Naive B cell (primary cell): ENCODE results near the gene BTBD7. TPM values are rescaled to one million over a fixed set of nuclear protein-coding genes. Genes with fewer than 3 reads are reported as not detected.

ENCODE experiments used
- ATAC-seq, 2 donors: fragments of 150-1000 bp; cut with Tn5 transposase; 2 replicates each; pipeline ENCODE4 v1.10.0; 2021; ENCODE audit warnings: low read depth in 2 of 2, mild to moderate bottlenecking in 2 of 2, moderate library complexity in 2 of 2
- DNase-seq: peaks from one replicate; pipeline ENCODE4 v3.0.0; 2022
- H3K27ac Mint-ChIP-seq, 6 donors: one replicate each; pipeline ENCODE4 v1.8.0; 2020 to 2022; ENCODE audit warnings: mild to moderate bottlenecking in 6 of 6, mixed read lengths in 6 of 6, moderate library complexity in 5 of 6, inconsistent platforms in 2 of 6
- H3K27me3 Mint-ChIP-seq, 3 donors: one replicate each; pipeline ENCODE4 v1.8.0; 2021 to 2022; ENCODE audit warnings: mixed read lengths in 3 of 3, mild to moderate bottlenecking in 1 of 3
- H3K36me3 Mint-ChIP-seq, 2 donors: one replicate each; pipeline ENCODE4 v1.8.0; 2020 to 2022; ENCODE audit warnings: mixed read lengths in 2 of 2, inconsistent platforms in 1 of 2, mild to moderate bottlenecking in 1 of 2
- H3K4me1 Mint-ChIP-seq, 3 donors: one replicate each; pipeline ENCODE4 v1.8.0; 2020 to 2022; ENCODE audit warnings: mixed read lengths in 3 of 3, inconsistent platforms in 1 of 3, mild to moderate bottlenecking in 1 of 3, moderate library complexity in 1 of 3
- H3K4me3 Mint-ChIP-seq, 8 donors: one replicate each; pipeline ENCODE4 v1.8.0; 2020 to 2022; ENCODE audit warnings: mild to moderate bottlenecking in 8 of 8, mixed read lengths in 8 of 8, moderate library complexity in 8 of 8, inconsistent platforms in 2 of 8
- H3K9me3 Mint-ChIP-seq, 7 donors: one replicate each; pipeline ENCODE4 v1.8.0; 2020 to 2022; ENCODE audit warnings: mixed read lengths in 7 of 7, mild to moderate bottlenecking in 5 of 7, inconsistent platforms in 2 of 7, moderate library complexity in 1 of 7
- polyA plus RNA-seq, 6 donors: library from polyadenylated mRNA; unstranded; fragments of 300-500 nt; fragmentation: Illumina TruSeq; gene quantifications; one replicate each; pipeline ENCODE4 v1.2.3, GENCODE V29; 2021; ENCODE audit warnings: low read depth in 6 of 6

Gene BTBD7
- polyA plus RNA-seq, 6 donors from 2014 or later = 7.0 to 12.1 (median 9.6) TPM

DNA sequence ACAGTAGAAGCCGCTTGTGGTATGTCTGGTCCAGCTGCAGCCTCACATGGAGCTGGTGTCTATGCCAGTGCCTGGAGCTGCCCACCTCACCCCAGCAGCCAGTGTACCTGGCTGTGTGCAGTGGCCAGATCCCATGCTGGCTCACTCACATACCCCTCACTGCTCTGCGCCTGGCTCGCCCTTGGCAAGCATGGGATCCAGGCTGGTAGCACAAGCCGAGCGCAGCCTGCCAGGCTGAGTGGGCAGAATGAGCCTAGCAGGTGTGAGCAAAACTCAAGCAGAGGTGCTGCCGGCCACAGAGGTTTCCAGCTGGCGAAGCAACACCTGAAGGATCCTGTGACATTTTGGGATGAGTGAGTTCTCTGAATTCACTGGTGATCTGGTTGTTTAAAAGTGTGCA lies 5.0 kb upstream of the BTBD7 start:
- no peaks in the 10 kb centered on the region for H3K27me3 Mint-ChIP-seq
- H3K4me3 Mint-ChIP-seq = peak overlapping the region in 1 of 8 donors; percentile 46
- peaks cover 4 to 9% of the 10 kb centered on the region in 2 donors for H3K36me3 Mint-ChIP-seq
- H3K27ac Mint-ChIP-seq = no peak overlapping the region
- H3K4me1 Mint-ChIP-seq = peaks cover 9 to 16% (median 13%) of the 10 kb centered on the region in 3 donors
- no peak for DNase-seq
- no peak for ATAC-seq
- peaks cover 0 to 17% (median 12%) of the 10 kb centered on the region in 7 donors for H3K9me3 Mint-ChIP-seq

DNA sequence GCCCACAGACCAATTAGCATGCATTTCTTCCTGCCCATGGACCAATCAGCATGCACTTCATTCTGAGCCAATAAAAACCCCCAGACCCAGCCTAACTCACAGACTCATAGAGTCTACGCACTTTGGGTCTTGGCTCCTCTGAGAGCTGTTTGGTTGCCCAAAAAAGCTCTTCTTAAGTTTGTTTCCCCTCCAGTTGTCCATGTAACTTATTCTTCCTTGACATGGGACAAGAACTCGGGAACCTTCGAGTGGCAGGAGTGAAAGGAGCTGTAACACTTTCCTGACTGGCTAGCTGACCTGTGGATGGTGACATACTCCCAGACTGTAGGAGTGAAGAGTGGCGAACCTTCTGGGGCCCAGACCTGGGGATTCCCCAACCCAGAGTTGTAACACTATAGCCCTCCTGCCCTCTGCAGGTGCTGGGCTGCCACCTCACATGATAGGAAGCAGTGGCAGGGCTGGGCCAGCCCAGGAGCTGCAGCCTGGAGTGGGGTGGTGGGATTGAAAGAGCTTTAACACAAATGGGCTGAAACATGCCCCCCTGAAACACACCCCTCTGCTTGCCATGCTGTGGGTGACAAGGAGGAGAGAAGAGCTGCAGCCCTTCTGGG lies 4.4 kb upstream of the BTBD7 start:
- H3K27ac Mint-ChIP-seq = peak overlapping the region in 1 of 6 donors; percentile 61
- DNase-seq (no peak), ATAC-seq (no peak)
- peaks cover 9 to 16% (median 16%) of the 10 kb centered on the region in 3 donors for H3K4me1 Mint-ChIP-seq
- H3K4me3 Mint-ChIP-seq = peak overlapping the region in 1 of 8 donors; percentile 53
- peaks cover 2 to 4% of the 10 kb centered on the region in 2 donors for H3K36me3 Mint-ChIP-seq
- H3K9me3 Mint-ChIP-seq = peaks cover 0 to 10% (median 7%) of the 10 kb centered on the region in 7 donors
- no peaks in the 10 kb centered on the region for H3K27me3 Mint-ChIP-seq

DNA sequence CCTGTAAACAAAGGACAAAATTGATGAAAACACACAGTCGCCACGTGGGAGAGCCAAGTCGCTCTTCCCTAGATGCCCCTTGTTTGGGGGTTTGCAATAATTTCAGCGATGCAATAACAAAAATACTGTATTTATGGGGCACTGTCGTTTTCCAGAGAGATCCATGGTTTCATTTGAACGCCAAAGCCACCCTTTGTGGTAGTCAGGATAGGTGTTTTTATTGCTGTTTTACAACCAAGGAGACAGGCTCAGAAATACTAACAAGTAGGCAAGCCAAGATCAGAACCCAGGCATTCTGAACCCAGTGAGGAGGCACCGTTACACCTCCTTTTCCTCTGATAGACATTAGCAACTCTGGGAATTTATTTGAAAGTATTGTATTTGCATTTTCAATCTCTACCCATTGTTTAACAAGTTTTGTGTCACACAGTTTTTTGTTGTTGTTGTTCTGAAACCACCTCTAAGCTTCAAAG lies 831 bp upstream of the BTBD7 start:
- Mint-ChIP-seq H3K27ac (peak overlapping the region; percentile 94 to 98 (median 96)), H3K9me3 (peaks cover 0 to 3% (median 0%) of the 10 kb centered on the region in 7 donors), H3K27me3 (no peaks in the 10 kb centered on the region), H3K4me1 (peaks cover 39 to 46% (median 42%) of the 10 kb centered on the region in 3 donors), H3K36me3 (no peaks in the 10 kb centered on the region), H3K4me3 (peak overlapping the region; percentile 89 to 99 (median 94))
- no peak for ATAC-seq
- no peak for DNase-seq

DNA sequence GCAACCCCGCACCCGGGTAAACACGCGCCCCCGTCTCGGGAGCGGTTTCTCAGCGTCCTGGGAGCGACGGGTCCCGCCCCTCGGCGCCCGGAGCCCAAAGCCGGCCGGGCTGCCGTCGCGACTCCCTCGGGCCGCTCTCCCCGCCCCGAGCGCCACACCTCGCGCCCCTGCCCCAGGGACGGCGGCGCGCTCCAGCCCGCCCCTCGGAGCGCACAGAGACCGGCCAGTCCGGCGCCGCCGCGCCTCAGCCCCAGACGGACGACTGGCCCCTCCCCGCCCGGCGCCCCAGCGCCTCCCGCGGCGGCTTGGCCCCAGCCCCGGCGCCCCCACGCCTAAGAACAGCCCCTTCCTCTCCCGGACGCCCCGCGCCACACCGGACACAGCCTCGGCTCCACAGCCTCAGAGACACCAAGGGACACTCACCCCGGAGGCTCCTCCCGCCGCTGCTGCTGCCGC lies 411 bp downstream of the BTBD7 start:
- Mint-ChIP-seq H3K27ac (peak overlapping the region in 4 of 6 donors; percentile 94 to 99 (median 97)), H3K27me3 (no peaks in the 10 kb centered on the region), H3K9me3 (peaks cover 0 to 3% (median 0%) of the 10 kb centered on the region in 7 donors), H3K4me1 (peaks cover 44 to 55% (median 50%) of the 10 kb centered on the region in 3 donors), H3K4me3 (peak overlapping the region; percentile 89 to 99 (median 94)), H3K36me3 (no peaks in the 10 kb centered on the region)
- DNase-seq (no peak), ATAC-seq (peak; percentile 39 to 42)

DNA sequence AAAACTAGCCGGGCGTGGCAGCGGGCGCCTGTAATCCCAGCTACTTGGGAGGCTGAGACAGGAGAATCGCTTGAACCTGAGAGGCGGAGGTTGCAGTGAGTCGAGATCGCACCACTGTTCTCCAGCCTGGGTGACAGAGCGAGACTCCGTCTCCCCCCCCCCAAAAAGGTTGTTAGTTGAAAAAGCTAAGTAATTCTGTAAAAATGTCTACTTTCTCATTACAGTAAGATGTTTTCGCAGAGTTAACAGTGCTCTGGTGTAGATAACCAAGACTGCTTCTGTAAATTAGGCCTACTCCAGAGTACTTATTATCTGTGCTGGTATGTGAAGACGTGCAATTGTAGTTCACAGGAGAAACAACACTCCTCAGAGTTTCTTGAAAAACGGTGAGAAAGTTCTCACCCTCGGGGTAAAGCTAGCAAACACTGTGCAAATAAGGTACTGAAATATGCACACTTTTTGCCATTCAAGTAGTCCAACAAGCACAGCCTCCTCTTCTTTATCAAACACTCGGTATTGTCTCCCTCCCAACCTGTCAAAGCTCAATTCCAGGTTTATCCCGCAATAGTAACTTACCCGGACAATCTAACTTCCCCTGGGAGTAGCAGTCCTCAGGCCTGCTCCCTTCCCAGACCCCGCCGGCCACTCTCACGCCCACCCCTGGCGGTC lies 974 bp downstream of the BTBD7 start:
- no peaks in the 10 kb centered on the region for H3K27me3 Mint-ChIP-seq
- H3K36me3 Mint-ChIP-seq = no peaks in the 10 kb centered on the region
- peak overlapping the region; percentile 86 to 99 (median 92) for H3K4me3 Mint-ChIP-seq
- peaks cover 46 to 58% (median 53%) of the 10 kb centered on the region in 3 donors for H3K4me1 Mint-ChIP-seq
- H3K9me3 Mint-ChIP-seq = no peaks in the 10 kb centered on the region
- ATAC-seq (no peak), DNase-seq (no peak)
- H3K27ac Mint-ChIP-seq = peak overlapping the region; percentile 84 to 99 (median 94)

DNA sequence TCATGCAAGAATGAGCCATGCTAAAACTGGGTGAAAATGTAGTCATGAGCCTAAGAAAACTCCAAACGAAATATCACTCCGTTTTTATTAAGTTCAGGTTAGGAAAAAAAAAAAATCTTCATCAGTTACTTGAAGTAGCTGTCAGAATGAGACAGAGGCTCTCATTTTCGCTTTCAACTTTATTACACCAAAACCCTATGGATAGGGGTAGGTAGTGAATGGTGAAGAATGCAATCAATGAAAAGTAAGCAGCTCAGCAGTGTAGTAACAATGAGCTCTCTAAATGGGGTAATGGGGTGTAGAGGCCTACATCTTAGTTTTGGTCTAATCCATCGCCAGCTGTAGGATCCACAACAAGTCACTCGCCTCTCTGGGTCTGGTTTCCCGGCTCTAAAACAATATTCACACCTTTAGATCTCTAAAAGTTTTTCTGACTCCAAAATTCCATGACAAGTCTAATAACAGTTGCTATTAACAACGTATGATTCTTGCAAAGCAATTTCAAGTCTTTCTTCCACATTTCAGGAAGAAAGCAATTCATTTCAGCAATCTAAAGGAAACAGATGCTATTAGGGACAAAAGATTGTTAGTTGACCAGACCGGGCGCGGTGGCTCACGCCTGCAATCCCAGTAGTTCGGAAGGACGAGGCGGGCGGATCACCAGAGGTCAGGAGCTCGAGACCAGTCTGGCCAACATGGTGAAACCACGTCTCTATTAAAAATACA lies 1.7 kb downstream of the BTBD7 start:
- Mint-ChIP-seq H3K4me1 (peaks cover 46 to 65% (median 53%) of the 10 kb centered on the region in 3 donors), H3K27ac (peak overlapping the region in 5 of 6 donors; percentile 5 to 94 (median 76)), H3K9me3 (no peaks in the 10 kb centered on the region), H3K36me3 (no peaks in the 10 kb centered on the region), H3K27me3 (no peaks in the 10 kb centered on the region), H3K4me3 (peak overlapping the region; percentile 86 to 99 (median 92))
- DNase-seq (no peak), ATAC-seq (no peak)

DNA sequence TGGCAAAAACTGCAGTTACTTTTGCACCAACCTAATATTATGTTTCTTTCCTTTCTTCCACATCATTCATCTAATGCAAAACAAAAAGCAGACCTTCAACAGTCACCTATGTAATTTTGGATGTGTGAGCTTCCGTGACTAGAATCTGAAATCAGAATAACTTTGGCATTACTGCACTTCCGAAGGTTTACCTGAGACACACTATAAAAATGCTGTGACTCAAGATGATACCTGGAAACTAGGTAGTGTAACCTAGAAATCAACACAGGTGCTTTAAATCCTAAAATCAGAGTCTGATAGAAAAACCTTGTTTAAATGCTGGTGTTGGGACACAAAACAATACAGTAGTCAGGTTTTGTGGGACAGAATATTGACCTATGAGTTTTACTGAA lies 2.2 kb downstream of the BTBD7 start:
- peaks cover 46 to 66% (median 53%) of the 10 kb centered on the region in 3 donors for H3K4me1 Mint-ChIP-seq
- no peaks in the 10 kb centered on the region for H3K9me3 Mint-ChIP-seq
- no peak for ATAC-seq
- H3K36me3 Mint-ChIP-seq = no peaks in the 10 kb centered on the region
- H3K27me3 Mint-ChIP-seq = no peaks in the 10 kb centered on the region
- H3K27ac Mint-ChIP-seq = peak overlapping the region in 2 of 6 donors; percentile 36 to 94
- no peak for DNase-seq
- peak overlapping the region in 5 of 8 donors; percentile 44 to 99 (median 89) for H3K4me3 Mint-ChIP-seq

DNA sequence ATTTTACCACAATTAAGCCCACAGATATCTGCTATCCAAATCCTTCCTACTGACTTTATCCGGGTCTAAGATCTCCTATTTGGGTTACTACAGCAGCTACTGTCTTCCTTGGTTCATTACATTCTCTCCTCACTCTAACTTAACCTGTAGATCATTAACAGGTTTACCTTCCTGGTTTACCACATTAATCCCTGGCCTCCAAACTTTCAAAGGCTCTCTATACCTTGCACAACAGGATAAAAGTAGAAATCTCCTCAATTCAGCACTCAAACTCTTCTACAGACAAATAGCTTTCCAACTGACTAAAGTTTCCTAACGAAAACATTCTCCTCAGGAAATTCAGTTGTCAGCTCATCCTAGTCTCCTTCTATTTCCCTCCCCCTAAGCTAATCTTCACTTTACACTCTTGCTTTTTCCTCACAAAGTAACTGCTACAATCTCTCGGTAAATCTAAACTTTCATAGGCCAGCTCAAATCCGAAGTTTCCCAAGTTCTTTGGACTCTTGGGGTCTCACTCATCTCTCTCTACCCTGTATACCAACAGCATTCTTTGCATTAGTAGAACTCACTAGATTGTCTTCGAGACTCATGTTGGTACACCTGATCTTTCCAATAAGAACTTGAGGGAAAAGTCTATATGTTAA lies 2.7 kb downstream of the BTBD7 start:
- Mint-ChIP-seq H3K4me1 (peaks cover 49 to 69% (median 56%) of the 10 kb centered on the region in 3 donors), H3K9me3 (no peaks in the 10 kb centered on the region), H3K27ac (peak overlapping the region in 1 of 6 donors; percentile 4), H3K4me3 (peak overlapping the region in 3 of 8 donors; percentile 10 to 99 (median 90)), H3K27me3 (no peaks in the 10 kb centered on the region), H3K36me3 (no peaks in the 10 kb centered on the region)
- DNase-seq = no peak
- ATAC-seq = no peak

DNA sequence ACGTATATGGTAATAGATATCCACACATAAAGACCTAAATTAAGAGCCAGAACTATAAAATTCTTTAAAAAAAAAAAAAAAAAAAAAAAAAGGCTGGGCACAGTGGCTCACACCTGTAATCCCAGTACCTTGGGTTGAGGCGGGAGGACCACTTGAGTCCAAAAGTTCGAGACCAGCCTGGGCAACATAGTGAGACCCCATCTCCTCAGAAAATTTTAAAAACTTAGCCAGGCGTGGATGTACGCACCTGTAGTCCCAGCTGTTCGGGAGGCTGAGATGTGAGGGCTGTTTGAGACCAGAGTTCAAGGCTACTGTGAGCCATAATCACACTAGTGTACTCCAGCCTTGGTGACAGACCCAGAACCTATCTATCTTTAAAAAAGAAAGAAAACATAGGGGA lies 4.3 kb downstream of the BTBD7 start:
- Mint-ChIP-seq H3K9me3 (no peaks in the 10 kb centered on the region), H3K36me3 (peaks cover 0 to 7% of the 10 kb centered on the region in 2 donors), H3K27me3 (no peaks in the 10 kb centered on the region), H3K27ac (no peak overlapping the region), H3K4me3 (peak overlapping the region in 1 of 8 donors; percentile 56), H3K4me1 (peaks cover 49 to 71% (median 63%) of the 10 kb centered on the region in 3 donors)
- ATAC-seq = no peak
- no peak for DNase-seq

DNA sequence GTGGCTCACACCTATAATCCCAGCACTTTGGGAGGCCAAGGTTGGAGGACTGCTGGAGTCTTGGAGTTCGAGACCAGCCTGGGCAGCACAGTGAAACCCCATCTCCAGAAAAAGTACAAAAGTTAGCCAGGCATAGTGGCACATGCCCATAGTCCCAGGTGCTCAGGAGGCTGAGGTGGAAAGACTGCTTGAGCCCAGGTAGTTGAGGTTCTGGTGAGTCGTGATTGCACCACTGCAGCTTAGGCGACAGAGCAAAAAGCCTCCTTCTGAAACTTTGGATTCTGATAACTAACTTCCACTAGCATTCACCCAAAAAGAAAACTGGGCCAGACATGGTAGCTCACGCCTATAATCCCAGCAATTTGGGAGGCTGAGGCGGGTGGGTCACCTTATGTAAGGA lies 6.6 kb downstream of the BTBD7 start:
- Mint-ChIP-seq H3K36me3 (peaks cover 0 to 7% of the 10 kb centered on the region in 2 donors), H3K27me3 (no peaks in the 10 kb centered on the region), H3K4me1 (peaks cover 45 to 66% (median 56%) of the 10 kb centered on the region in 3 donors), H3K27ac (no peak overlapping the region), H3K4me3 (no peak overlapping the region), H3K9me3 (no peaks in the 10 kb centered on the region)
- DNase-seq (no peak), ATAC-seq (no peak)

DNA sequence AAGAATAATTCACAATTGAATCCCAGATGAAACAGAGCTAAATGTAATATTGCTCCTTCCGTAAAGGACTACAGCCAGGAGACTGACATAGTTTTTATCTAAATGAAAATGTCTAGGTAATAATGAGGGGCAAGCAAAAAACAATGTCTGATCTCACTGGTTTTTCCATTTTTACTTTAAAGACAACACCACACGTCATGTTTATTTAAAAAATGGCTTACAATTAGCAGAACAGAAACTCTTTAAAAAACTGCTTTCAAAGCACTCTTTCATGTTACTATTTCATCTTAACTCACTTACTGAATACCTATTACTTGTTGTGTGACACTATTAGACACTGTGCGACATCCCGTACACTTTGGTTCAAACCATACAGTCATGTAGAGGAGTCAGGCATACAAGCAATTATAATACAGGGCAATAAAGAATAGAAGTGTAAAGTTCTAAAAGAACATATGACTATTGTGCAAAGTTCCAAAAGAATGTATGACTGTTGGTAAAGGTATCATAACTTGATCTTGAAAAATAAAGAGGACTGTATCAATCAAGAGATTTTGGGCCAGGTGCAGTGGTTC lies 9.1 kb downstream of the BTBD7 start:
- no peak for DNase-seq
- peaks cover 0 to 7% of the 10 kb centered on the region in 2 donors for H3K36me3 Mint-ChIP-seq
- ATAC-seq = no peak
- H3K27ac Mint-ChIP-seq = peak overlapping the region in 2 of 6 donors; percentile 6 to 36
- H3K4me1 Mint-ChIP-seq = peaks cover 47 to 66% (median 51%) of the 10 kb centered on the region in 3 donors
- H3K4me3 Mint-ChIP-seq = no peak overlapping the region
- no peaks in the 10 kb centered on the region for H3K9me3 Mint-ChIP-seq
- no peaks in the 10 kb centered on the region for H3K27me3 Mint-ChIP-seq

DNA sequence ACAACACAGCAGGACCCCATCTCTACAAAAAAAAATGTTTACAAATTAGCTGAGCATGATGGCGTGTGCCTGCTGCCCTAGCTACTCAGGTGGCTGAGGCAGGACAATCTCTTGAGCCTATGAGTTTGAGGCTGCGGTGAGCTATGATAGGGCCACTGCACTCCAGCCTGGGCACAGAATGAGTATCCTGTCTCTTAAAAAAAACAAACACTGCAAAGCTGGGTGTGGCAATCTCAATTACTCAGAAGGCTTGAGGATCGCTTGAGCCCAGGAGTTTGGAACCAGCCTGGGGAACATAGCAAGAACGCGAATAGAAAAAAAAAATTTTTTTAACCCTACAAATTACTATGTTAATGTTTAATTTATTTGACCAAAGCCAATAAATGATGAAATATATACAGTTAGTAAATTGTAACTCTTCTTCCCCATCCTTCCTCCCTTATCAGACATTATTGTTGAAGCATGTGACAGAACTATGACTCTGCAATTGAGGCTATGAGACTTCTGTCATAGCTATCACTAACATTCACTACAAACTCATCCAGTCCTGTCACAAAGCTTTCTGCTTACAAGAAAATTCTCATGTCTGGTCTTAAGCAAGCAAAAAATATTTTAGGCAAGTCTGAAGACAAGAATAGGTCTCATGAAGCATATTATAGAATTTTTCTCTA lies 9.8 kb downstream of the BTBD7 start:
- Mint-ChIP-seq H3K4me3 (no peak overlapping the region), H3K36me3 (peaks cover 0 to 7% of the 10 kb centered on the region in 2 donors), H3K4me1 (peaks cover 53 to 69% (median 56%) of the 10 kb centered on the region in 3 donors), H3K27ac (peak overlapping the region in 2 of 6 donors; percentile 6 to 25), H3K27me3 (no peaks in the 10 kb centered on the region), H3K9me3 (no peaks in the 10 kb centered on the region)
- ATAC-seq = no peak
- DNase-seq = no peak
